Measurements from ENCODE around the gene AWAT1. TPM values are rescaled to one million over a fixed set of nuclear protein-coding genes. Genes with fewer than 3 reads are reported as not detected.

AWAT1 gene
- total RNA-seq, 4 donors from 2014 or later, result 2.7 to 13.5 (median 4.0) TPM

DNA sequence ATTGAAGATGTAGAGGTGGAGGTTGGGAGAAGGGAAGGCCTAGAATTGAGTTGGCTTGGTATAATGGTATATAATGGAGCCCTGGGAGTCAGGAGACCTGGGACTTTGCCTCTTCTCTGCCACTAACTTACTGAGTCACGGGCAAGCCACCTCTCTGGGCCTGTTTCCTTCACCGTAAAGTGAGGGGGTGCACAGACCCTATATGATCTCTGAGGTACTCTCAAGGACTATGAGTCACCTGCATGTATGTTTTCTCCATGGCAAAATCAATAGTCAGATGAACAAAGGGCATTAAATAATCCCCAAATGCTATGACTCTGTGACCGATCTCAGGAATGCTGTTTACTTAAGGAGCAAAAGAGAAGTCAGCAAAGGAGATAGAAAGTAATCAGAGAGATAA is 20.5 kb downstream of the AWAT1 start:
- Histone ChIP-seq H3K27ac (no peak overlapping the region), H3K9me3 (no peaks in the 10 kb centered on the region), H3K4me3 (no peak overlapping the region), H3K36me3 (no peaks in the 10 kb centered on the region), H3K27me3 (no peaks in the 10 kb centered on the region), H3K4me1 (no peaks in the 10 kb centered on the region)
- TF ChIP-seq EP300 (IDR thresholded peaks at IDR 0.05), result no peak
- TF ChIP-seq, protein P1, sequence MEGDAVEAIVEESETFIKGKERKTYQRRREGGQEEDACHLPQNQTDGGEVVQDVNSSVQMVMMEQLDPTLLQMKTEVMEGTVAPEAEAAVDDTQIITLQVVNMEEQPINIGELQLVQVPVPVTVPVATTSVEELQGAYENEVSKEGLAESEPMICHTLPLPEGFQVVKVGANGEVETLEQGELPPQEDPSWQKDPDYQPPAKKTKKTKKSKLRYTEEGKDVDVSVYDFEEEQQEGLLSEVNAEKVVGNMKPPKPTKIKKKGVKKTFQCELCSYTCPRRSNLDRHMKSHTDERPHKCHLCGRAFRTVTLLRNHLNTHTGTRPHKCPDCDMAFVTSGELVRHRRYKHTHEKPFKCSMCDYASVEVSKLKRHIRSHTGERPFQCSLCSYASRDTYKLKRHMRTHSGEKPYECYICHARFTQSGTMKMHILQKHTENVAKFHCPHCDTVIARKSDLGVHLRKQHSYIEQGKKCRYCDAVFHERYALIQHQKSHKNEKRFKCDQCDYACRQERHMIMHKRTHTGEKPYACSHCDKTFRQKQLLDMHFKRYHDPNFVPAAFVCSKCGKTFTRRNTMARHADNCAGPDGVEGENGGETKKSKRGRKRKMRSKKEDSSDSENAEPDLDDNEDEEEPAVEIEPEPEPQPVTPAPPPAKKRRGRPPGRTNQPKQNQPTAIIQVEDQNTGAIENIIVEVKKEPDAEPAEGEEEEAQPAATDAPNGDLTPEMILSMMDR (IDR thresholded peaks at IDR 0.05), result no peak
- TF ChIP-seq POLR2A (IDR thresholded peaks at IDR 0.05), result no peak
- no peak for TF ChIP-seq POLR2AphosphoS5 (IDR thresholded peaks at IDR 0.05)
- DNase-seq (ENCODE audit: low spot score in 2 of 2), result no peak
- WGBS, result 88% methylated on average over 3 of the region's 3 CpGs

DNA sequence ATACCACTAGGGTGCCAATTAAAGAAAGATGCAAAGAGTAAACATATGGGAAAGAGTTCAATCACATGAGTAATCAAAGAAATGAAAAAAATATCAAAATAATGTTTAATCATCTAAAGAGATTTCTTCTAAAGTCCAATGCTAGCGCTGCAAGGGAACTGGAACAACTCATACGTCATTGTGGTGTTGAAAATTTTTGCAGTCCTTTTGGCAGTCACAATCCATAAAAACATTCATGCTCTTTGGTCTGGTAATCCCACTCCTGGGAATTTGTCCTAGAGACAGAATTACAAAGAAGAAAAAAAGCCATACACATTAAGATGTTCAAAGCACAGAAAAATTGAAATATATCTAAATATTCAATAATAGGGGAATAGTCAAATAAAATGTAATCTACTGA is 21.0 kb downstream of the AWAT1 start:
- DNase-seq (ENCODE audit: low spot score in 2 of 2), result no peak
- Histone ChIP-seq H3K4me1 (no peaks in the 10 kb centered on the region), H3K27ac (no peak overlapping the region), H3K27me3 (no peaks in the 10 kb centered on the region), H3K36me3 (no peaks in the 10 kb centered on the region), H3K4me3 (no peak overlapping the region), H3K9me3 (no peaks in the 10 kb centered on the region)
- WGBS, result 71% methylated on average over 2 of the region's 2 CpGs
- TF ChIP-seq, protein P1 (IDR thresholded peaks at IDR 0.05), result no peak
- TF ChIP-seq POLR2A (IDR thresholded peaks at IDR 0.05), result no peak
- no peak for TF ChIP-seq POLR2AphosphoS5 (IDR thresholded peaks at IDR 0.05)
- no peak for TF ChIP-seq EP300 (IDR thresholded peaks at IDR 0.05)

DNA sequence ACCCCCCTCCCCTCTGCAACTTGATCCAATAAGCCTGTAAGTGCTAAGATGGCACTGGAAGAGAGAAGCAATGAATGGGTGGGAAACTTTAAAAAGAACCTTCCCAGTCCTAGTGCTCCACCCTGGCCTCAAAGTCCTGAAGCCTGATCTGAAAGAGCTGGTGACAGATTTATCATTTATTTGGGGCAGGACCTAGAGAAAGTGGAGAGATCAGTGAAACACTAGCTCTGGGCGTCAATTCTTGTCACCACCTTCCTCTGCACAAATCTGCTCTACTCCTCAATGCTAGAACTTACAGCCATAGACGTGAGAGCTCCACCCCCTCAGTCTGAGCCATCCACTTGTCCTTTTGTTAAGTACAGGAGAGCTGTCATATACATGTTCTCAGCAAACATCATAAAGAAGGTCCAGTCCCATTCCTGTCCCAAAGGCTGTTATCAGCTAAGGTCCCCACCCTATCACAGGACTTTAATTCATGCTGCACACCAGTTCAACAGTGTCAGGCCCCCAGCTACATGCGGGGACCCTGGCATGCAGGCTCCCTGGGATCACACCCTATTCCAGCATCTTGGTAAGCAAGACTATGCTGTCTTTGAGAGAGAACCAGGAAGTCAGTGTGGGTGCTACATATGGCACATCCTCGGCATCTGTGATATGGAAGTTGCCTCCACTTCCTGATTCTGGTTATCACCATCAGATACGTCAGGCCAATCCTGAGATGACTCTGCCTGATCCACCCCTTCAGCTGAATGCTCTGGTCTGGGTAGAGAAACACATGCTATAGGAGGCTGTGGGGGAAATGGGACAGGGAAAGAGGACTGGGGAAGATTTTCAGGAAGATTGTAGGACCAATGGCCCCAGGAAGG is 23.2 kb downstream of the AWAT1 start:
- TF ChIP-seq EP300 (IDR thresholded peaks at IDR 0.05) (no peak), POLR2AphosphoS5 (IDR thresholded peaks at IDR 0.05) (no peak), POLR2A (IDR thresholded peaks at IDR 0.05) (no peak)
- TF ChIP-seq, protein P1 (IDR thresholded peaks at IDR 0.05), result no peak
- Histone ChIP-seq H3K9me3 (no peaks in the 10 kb centered on the region), H3K4me3 (no peak overlapping the region), H3K36me3 (no peaks in the 10 kb centered on the region), H3K27me3 (no peaks in the 10 kb centered on the region), H3K27ac (no peak overlapping the region), H3K4me1 (peaks cover 2% of the 10 kb centered on the region)
- WGBS, result 61% methylated on average over 4 of the region's 5 CpGs
- no peak for DNase-seq (ENCODE audit: low spot score in 2 of 2)

DNA sequence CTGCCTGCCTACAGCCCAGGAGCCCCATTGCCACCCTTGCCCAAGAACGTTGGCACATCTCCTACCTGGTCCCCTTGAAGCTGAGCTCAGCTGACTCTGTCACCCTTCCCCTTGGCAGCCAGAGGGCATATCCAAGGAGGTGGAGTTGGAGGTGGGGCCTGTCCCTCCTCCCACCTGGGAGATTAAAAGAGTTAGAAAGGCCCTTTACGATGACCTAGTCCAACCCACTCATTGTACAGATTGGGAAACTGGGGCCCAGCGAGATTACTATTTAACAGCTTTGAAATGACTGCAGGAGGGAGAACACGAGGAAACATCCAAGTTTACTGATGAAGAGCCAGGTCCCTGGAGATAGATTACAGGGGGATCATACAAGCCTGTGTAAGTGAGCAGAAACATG is 25.6 kb downstream of the AWAT1 start, which contains the start of gene P2RY4:
TSS of gene P2RY4 (minus strand) at position 101 of the 400 bp plus-strand sequence. CDS start 580 bp downstream, outside the sequence.
- 67% methylated on average over 4 of the region's 4 CpGs for WGBS
- no peaks in the 10 kb centered on the region for H3K9me3 ChIP-seq
- no peak within 1 kb of the TSS for H3K4me3 ChIP-seq
- no peaks in the 10 kb centered on the region for H3K36me3 ChIP-seq
- TF ChIP-seq EP300 (IDR thresholded peaks at IDR 0.05) (no peak), POLR2A (IDR thresholded peaks at IDR 0.05) (no peak), POLR2AphosphoS5 (IDR thresholded peaks at IDR 0.05) (no peak)
- TF ChIP-seq, protein P1 (IDR thresholded peaks at IDR 0.05), result no peak
- peaks cover 3% of the 10 kb centered on the region for H3K4me1 ChIP-seq
- no peaks in the 10 kb centered on the region for H3K27me3 ChIP-seq
- no peak within 1 kb of the TSS for H3K27ac ChIP-seq
- no peak for DNase-seq (ENCODE audit: low spot score in 2 of 2)

DNA sequence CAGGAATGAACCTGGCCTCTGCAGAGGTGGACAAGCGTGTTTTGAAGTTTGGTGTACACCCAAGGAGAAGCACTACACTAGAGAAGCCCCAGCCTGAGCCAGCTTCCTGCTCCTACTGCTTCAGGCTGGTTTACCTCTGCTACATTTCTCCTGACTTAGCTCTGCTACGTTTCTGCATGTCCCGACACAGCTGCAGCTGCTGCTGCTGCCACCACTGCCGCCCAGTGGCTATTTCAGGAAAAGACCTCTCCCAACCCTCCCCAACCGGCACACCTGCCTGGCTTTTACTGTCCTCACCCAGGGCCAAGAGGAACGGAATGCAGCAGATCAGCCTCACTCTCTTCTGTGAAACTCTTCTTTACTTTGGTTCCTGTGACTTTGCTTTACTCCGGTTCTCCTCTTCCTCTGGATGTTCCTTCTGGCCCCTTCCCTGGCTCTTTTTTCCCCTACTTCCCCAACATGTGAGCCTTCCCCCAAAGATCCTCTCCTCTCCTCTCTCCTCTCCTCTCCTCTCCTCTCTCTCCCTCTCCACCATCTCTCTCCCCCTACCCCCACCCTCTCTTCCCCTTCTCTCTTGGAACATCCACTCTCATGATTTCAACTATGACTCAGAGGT is 28.6 kb downstream of the AWAT1 start:
- 12% methylated on average over 7 of the region's 7 CpGs for WGBS
- Histone ChIP-seq H3K4me3 (no peak overlapping the region), H3K27ac (no peak overlapping the region), H3K9me3 (no peaks in the 10 kb centered on the region), H3K36me3 (no peaks in the 10 kb centered on the region), H3K27me3 (no peaks in the 10 kb centered on the region), H3K4me1 (peaks cover 3% of the 10 kb centered on the region)
- no peak for DNase-seq (ENCODE audit: low spot score in 2 of 2)
- TF ChIP-seq POLR2AphosphoS5 (IDR thresholded peaks at IDR 0.05) (no peak), POLR2A (IDR thresholded peaks at IDR 0.05) (no peak), EP300 (IDR thresholded peaks at IDR 0.05) (no peak)
- TF ChIP-seq, protein P1 (IDR thresholded peaks at IDR 0.05), result peak in 1 of 2 donors; percentile 43
